H1 (cell line): ENCODE measurements around the gene CPSF4.

Experiments used
- CBX5 ChIP-seq: fragments of 300-800, 300-1000 bp; sonication (generic); IDR thresholded peaks from 2 replicates; pipeline ENCODE4 v1.7.1; 2016; ENCODE audit warnings: antibody characterized with exemption, low read length, low read depth
- CHD1 ChIP-seq: IDR thresholded peaks from 2 replicates; pipeline ENCODE4 v1.6.1; 2012; ENCODE audit warnings: low read depth, low read length, improper control_type of control experiment
- EZH2 ChIP-seq: fragments of 200-600 bp; sonication (generic); IDR thresholded peaks from 2 replicates; pipeline ENCODE4 v1.7.1; 2012; ENCODE audit warnings: low read depth, mild to moderate bottlenecking, moderate library complexity, low read length, inconsistent platforms; ENCODE audit not compliant: severe bottlenecking
- JUN ChIP-seq: IDR thresholded peaks from 2 replicates; pipeline ENCODE4 v1.6.1; 2011; ENCODE audit warnings: low read depth, mild to moderate bottlenecking, improper control_type of control experiment, low read length
- JUND ChIP-seq: IDR thresholded peaks from 2 replicates; pipeline ENCODE4 v1.6.1; 2011; ENCODE audit warnings: mild to moderate bottlenecking, improper control_type of control experiment, low read length
- POLR2A ChIP-seq, 2 experiments: IDR thresholded peaks; 1 replicate in 1 of 2; 2 replicates in 1 of 2; pipeline ENCODE4 v1.6.1; 2011; ENCODE audit warnings: low read depth in 2 of 2, low read length in 2 of 2, mild to moderate bottlenecking in 2 of 2; ENCODE audit errors: control extremely low read depth in 1 of 2
- POLR2AphosphoS5 ChIP-seq: IDR thresholded peaks from 2 replicates; pipeline ENCODE4 v1.6.1; 2011; ENCODE audit warnings: low read depth, low read length
- RAD21 ChIP-seq, 2 experiments: IDR thresholded peaks in 1 of 2; conservative IDR thresholded peaks in 1 of 2; 2 replicates each; pipeline ENCODE4 v1.6.1; 2011; ENCODE audit warnings: low read depth in 2 of 2, low read length in 2 of 2, improper control_type of control experiment in 1 of 2, inconsistent platforms in 1 of 2, mild to moderate bottlenecking in 1 of 2, moderate library complexity in 1 of 2
- TF ChIP-seq, protein P1 (sequence below), 3 experiments: IDR thresholded peaks; 1 replicate in 2 of 3; 2 replicates in 1 of 3; pipeline versions ENCODE4 v1.5.1 to v1.6.1; 2011; ENCODE audit warnings: low read length in 3 of 3, mild to moderate bottlenecking in 3 of 3, inconsistent platforms in 2 of 3, low read depth in 1 of 3, moderate library complexity in 1 of 3; ENCODE audit not compliant: insufficient read depth in 1 of 3; ENCODE audit errors: control extremely low read depth in 1 of 3

DNA sequence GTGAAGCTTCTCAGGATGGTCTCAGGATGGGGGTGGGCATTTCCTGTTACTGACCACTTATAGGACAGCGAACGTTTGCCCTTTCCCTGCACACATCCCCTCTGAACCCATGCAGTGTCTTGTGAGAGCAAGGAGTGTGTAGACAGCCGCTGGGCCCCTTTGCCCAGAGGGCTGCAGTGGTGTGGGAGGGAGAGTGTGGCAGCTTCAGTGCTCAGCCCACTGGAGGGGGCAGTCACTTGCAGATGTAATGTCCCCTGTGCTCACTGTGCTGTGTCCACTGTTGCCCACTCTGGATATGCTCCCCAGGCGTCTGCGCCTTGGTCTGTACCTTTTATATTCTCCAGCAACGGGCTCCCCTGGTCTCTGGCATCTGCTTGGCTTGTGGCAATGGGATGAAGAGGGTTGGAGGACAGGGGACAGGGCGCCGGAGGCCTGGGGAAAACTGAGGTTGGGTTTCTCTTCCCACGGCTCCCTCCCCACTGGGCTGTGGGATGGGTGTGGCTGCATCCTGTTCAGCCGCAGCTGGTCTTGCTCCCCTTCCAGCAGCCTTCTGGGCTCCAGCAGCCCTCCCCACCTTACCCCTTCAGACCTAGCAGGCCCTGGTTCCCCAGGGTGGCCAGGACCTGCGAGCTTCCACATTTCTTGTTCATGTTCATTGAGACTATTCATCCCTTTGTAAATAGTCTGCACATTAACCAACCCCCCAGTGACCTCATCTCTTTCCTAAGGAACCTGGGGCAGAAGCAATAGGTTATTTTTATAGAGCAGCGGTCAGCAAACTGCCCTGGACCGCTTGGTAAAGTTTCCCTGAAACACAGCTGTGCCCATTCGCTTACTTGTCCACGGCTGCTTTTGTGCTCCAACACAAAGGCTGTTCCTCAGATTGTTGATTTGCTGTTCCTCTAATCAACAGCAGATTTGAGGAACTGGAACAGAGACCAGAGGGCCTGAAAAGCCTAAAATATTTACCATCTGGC, 40.0 kb downstream of the CPSF4 start:
- TF ChIP-seq EZH2: no peak
- TF ChIP-seq CHD1: no peak
- TF ChIP-seq, protein P1, sequence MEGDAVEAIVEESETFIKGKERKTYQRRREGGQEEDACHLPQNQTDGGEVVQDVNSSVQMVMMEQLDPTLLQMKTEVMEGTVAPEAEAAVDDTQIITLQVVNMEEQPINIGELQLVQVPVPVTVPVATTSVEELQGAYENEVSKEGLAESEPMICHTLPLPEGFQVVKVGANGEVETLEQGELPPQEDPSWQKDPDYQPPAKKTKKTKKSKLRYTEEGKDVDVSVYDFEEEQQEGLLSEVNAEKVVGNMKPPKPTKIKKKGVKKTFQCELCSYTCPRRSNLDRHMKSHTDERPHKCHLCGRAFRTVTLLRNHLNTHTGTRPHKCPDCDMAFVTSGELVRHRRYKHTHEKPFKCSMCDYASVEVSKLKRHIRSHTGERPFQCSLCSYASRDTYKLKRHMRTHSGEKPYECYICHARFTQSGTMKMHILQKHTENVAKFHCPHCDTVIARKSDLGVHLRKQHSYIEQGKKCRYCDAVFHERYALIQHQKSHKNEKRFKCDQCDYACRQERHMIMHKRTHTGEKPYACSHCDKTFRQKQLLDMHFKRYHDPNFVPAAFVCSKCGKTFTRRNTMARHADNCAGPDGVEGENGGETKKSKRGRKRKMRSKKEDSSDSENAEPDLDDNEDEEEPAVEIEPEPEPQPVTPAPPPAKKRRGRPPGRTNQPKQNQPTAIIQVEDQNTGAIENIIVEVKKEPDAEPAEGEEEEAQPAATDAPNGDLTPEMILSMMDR (IDR thresholded peaks at IDR 0.05; ENCODE audit: control extremely low read depth in 1 of 3, insufficient read depth in 1 of 3, low read depth in 1 of 3, low read length in 3 of 3): no peak
- no peak for TF ChIP-seq POLR2AphosphoS5
- no peak for TF ChIP-seq CBX5
- TF ChIP-seq POLR2A (IDR thresholded peaks at IDR 0.05; ENCODE audit: control extremely low read depth in 1 of 2, low read depth in 2 of 2, low read length in 2 of 2): peak in 1 of 2 experiments; percentile 27; a peak in 1 of 3 replicates
- TF ChIP-seq JUND: no peak
- no peak for TF ChIP-seq RAD21 (IDR thresholded peaks at IDR 0.05 in 1 of 2, conservative IDR thresholded peaks at IDR 0.05 in 1 of 2; ENCODE audit: low read depth in 2 of 2, low read length in 2 of 2)
- no peak for TF ChIP-seq JUN
